NCI-H1105 (cell line): ENCODE data around the gene ACOT13.
"Not testable (repeated sequence)": the region's sequence is repeated elsewhere in the genome, so short reads cannot be mapped to it uniquely, and the experiment has no call there.

Experiments used
- DNase-seq: peaks from one replicate; lab custom pipeline; 2025; lab: John Stamatoyannopoulos, UW

The ACOT13 gene

GRCh38 chr6:24692848-24693592 lies 26.1 kb downstream of the ACOT13 start:
- no peak for DNase-seq

DNA sequence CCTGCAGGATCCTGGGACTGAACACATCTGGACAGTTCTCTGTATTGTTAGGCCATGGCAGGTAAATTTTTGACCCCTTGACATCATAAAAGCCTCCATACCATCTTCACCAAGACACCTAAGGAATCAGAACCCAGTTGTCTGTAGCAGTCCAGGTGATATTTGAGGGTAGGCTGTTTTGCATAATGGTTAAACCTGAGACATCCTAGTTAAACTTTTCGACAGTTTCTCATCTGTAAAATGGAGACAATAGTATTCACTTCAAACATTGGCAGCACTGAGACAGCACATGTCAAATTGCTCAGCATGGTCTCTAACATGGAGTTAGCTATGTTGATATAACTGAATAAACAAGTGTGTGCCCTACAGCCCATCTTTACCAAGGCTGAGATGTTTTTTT lies 27.3 kb downstream of the ACOT13 start:
- DNase-seq: no peak

- DNase-seq: peak; percentile 34
Measured at GRCh38 chr6:24695635-24696034, 28.8 kb downstream of the ACOT13 start.

DNA sequence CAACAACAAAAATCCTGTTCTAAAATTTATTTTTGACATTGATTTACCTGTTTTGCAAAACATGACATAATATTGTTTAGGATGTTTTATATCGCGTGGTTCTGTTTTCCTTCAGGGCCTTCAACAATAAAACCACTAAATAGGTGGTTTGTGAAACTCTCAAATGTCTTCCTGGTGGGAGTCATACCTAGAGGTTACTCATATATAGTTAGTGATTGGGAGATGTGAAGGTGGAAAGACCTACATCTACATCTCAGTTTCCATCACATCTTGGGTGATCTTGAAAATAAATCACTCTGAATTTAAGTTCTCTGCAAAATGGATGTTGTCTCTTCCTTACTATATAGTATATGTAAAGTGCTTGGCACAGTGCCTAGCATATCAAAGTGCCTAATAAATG lies 29.2 kb downstream of the ACOT13 start:
- no peak for DNase-seq

- no peak for DNase-seq
Measured at GRCh38 chr6:24699521-24700359, 32.9 kb downstream of the ACOT13 start.

- no peak for DNase-seq
Measured at GRCh38 chr6:24702720-24703282, 35.9 kb downstream of the ACOT13 start.

- DNase-seq: no peak
Measured at GRCh38 chr6:24704468-24704867, 37.6 kb downstream of the ACOT13 start.

- no peak for DNase-seq
Measured at GRCh38 chr6:24708612-24709011, 41.7 kb downstream of the ACOT13 start.

DNA sequence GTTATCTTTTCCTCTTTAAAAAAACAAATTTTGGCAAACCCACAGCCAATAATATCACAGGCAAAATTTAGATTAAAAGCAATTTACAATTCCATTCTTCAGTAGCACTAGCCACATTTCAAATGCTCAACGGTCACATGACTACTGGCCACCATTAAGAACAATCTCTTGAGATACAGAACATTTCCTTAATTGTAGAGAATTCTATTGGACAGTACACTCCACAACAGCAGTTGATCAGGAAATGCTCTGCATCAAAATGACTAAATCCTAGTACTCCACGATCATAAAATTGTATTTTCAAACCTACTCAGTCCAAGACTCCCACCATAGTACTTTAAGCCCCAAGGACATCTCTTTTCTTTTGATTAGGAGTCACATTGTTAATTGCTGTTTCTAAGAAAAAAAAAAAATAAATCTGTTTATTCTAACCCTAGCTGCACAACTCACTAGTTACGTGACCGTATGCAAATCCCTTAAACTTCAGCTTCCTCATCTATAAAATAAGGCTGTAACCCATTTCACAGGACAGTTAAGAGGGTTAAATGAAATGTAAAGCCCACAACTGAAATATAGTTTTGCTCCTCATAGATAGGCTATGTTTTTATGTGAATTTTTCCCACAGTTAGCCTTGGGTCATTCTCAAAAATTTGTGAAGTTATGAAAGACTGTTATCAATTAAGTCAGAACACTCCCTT lies 42.3 kb downstream of the ACOT13 start:
- DNase-seq: no peak

DNA sequence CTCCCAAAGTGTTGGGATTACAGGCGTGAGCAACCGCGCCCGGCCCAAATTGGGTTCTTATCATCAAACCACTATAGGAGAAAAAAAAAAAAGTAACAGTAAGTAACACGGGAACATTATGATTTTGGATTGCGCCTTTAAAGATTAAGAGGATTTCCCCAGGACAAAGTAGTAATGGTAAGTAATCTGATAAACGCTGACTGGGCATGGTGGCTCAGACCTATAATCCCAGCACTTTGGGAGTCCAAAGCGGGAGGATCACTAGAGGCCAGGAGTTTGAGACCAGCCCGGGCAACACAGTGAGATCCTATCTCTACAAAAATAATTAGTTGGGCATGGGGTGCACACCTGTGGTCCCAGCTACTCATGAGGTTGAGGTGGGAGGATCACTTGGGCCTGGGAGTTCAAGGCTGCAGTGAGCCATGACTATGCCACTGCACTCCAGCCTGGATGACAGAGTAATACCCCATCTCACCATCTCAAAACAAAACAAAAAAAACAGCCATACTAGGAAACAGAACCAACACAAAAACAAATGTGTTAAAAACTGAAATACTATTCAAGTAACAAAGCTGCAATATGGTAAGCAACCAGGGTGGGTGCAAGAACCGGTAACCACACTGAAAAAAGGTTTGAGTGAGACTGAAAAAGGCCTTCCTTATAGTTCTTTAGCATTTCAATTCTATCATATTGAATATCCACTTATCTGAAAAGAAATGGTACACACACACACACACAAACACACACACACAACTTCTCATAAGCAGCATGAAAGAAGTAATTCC lies 43.8 kb downstream of the ACOT13 start:
- no peak for DNase-seq

GRCh38 chr6:24716602-24717148 lies 49.8 kb downstream of the ACOT13 start:
- DNase-seq: not testable (repeated sequence)

- DNase-seq: no peak
Measured at GRCh38 chr6:24718449-24719124, 51.7 kb downstream of the ACOT13 start.

DNA sequence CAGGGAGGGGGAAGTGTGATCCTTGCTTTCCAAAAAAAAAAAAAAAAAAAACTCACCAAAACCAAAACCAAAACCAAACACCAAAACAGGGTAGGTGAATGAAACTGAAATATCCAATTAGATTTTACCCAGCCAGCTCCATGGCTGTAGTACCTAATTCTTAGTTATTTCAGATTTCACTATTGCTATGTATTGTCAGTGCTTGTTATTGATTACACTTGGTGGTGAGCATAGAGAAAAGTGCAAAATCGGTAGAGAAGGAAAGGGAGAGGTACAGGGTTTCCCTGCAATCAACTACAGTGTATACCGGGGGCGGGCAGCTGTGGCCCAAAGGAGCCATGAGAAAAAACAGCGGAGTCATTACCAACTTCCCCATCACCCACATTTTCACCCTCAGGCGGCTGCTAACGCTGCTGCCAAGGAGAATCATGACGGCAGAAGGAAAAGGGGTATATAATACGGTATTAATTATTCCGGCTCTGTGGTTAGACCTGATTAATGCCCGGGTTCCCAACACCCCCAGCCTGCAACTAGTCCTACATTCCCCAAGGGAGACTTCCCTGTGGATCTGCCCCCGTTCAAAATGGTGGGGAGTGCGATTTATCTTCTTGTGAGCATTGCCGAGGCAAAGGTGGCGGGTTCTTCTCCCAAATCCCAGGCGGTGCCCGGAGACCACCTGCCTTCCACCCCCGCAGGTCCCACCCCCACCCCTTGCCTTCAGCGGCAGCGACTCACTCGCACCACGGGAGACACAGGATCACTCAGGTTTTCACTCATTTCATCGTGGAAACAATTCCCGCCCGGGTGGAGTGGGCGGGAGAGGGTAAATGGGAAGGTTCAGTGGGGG lies 52.5 kb downstream of the ACOT13 start, which contains the start of gene C6orf62:
TSS of gene C6orf62 (minus strand) at position 30 of the 847 bp plus-strand sequence. CDS start 486 bp downstream, outside the sequence.
- DNase-seq: peak; percentile 37

GRCh38 chr6:24720131-24720603 lies 53.3 kb downstream of the ACOT13 start:
- peak; percentile 24 for DNase-seq

DNA sequence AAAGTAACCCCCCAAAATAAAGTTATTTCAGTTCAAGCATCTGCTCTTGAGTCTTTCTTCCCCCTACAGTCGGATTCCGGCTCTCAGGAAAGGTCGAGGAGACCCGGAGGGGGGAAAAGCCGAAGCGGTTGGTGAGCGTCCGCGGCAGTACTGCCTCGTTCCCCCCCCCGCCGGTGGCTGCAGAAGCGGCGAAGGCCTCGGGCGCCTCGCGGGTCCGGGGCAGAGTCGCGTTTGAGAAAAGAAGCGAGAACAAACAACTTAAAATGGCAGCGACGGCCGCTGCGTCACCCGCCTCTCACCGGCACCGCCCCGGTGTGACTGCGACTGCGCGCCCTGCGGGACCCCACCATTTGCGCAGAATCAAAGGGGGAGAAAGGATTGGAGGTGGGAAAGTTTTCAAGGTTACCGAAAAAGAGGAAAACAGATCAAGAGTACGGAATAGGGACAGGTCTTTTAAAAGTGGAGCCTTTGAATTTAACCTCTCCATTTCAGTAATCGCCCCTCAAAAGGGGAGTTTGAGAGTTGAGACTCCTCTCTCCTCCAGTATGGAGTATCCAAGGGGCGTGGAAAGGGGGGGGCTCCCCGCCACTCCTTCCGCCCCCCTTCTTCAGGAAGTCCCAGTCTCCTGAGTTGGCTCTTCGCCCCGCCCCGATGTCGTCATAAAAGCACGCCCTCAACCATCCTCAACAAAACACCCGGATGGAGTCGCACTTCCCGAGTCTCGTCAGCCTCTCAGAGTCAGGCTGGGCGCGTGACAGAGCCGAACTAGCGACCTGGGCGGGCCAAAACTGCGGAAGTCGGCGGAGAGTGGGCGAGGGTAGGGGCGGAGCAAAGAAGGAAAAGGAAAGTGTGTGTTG lies 54.0 kb downstream of the ACOT13 start:
- DNase-seq: peak; percentile 99

- peak; percentile 91 for DNase-seq
Measured at GRCh38 chr6:24721461-24722215, 54.8 kb downstream of the ACOT13 start.

GRCh38 chr6:24723270-24723669 lies 56.4 kb downstream of the ACOT13 start:
- DNase-seq: no peak

DNA sequence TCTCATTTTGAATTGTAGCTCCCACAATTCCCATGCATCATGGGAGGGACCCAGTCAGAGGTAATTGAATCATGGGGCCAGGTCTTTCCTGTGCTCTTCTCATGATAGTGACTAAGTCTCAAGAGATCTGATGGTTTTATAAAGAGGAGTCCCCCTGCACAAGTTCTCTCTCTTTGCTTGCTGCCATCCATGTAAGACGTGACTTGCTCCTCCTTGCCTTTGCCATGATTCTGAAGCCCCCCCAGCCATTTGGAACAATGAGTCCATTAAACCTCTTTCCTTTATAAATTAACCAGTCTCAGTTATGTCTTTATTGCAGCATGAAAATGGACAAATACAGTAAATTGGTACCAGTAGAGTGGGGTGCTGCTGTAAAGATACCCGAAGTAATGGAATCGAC lies 63.8 kb downstream of the ACOT13 start:
- not testable (repeated sequence) for DNase-seq
